Fibroblast of the conjunctiva (primary cell): ENCODE results near the gene UAP1L1.
"Not testable (repeated sequence)": the region's sequence is repeated elsewhere in the genome, so short reads cannot be mapped to it uniquely, and the experiment has no call there.

Source experiments
- DNase-seq: peaks from one replicate; pipeline ENCODE4 v3.0.0-alpha.2; 2010; ENCODE audit warnings: low read depth

UAP1L1 gene

GRCh38 chr9:137077010-137077747, at the start of gene UAP1L1:
Gene UAP1L1, plus strand, starts transcription at chr9:137077517. Its CDS starts 16 bp downstream, at chr9:137077533.
- DNase-seq: no peak

GRCh38 chr9:137028263-137029057, 48.9 kb upstream of the UAP1L1 start:
- DNase-seq: no peak

GRCh38 chr9:137029058-137029936, 48.0 kb upstream of the UAP1L1 start:
- DNase-seq: no peak

- DNase-seq: no peak
Observed at GRCh38 chr9:137030006-137030405, 47.3 kb upstream of the UAP1L1 start.

GRCh38 chr9:137030538-137031527, 46.5 kb upstream of the UAP1L1 start:
- no peak for DNase-seq

- DNase-seq: no peak
Observed at GRCh38 chr9:137031904-137032640, 45.2 kb upstream of the UAP1L1 start, which contains the start of gene FUT7. Gene FUT7, minus strand, starts transcription at chr9:137032088. Its CDS starts 97 bp downstream, at chr9:137031991.

GRCh38 chr9:137032858-137033257, 44.5 kb upstream of the UAP1L1 start:
- no peak for DNase-seq

GRCh38 chr9:137033481-137033880, 43.8 kb upstream of the UAP1L1 start:
- not testable (repeated sequence) for DNase-seq

- no peak for DNase-seq
Observed at GRCh38 chr9:137034039-137034708, 43.1 kb upstream of the UAP1L1 start.

- peak; percentile 77 for DNase-seq
Observed at GRCh38 chr9:137034709-137035506, 42.4 kb upstream of the UAP1L1 start.

GRCh38 chr9:137035507-137035834, 41.8 kb upstream of the UAP1L1 start:
- no peak for DNase-seq

GRCh38 chr9:137035937-137036336, 41.4 kb upstream of the UAP1L1 start:
- no peak for DNase-seq

- DNase-seq: no peak
Observed at GRCh38 chr9:137037035-137037434, 40.3 kb upstream of the UAP1L1 start.

- no peak for DNase-seq
Observed at GRCh38 chr9:137037483-137037882, 39.8 kb upstream of the UAP1L1 start.

- no peak for DNase-seq
Observed at GRCh38 chr9:137038916-137039315, 38.4 kb upstream of the UAP1L1 start.

- no peak for DNase-seq
Observed at GRCh38 chr9:137039611-137040366, 37.5 kb upstream of the UAP1L1 start.

GRCh38 chr9:137040568-137040967, 36.7 kb upstream of the UAP1L1 start:
- no peak for DNase-seq

GRCh38 chr9:137041124-137041523, 36.2 kb upstream of the UAP1L1 start:
- DNase-seq: no peak
